WTC11 (cell line): Measurements from ENCODE around the gene KRTAP4-2.

Experiments
- CREM ChIP-seq: sonication (generic); formaldehyde crosslinking; IDR thresholded peaks from 2 replicates; pipeline ENCODE4 v1.8.1; 2022; ENCODE audit warnings: mild to moderate bottlenecking, missing genetic modification reagents, moderate library complexity
- GABPB1 ChIP-seq: sonication (generic); formaldehyde crosslinking; IDR thresholded peaks from 2 replicates; pipeline ENCODE4 v1.8.1; 2023; ENCODE audit warnings: mild to moderate bottlenecking, missing genetic modification reagents
- HMGA2 ChIP-seq: fragments of 250-450 bp; sonication (Bioruptor Pico); IDR thresholded peaks from 2 replicates; pipeline ENCODE4 v1.4.0; 2021; ENCODE audit warnings: mild to moderate bottlenecking, moderate library complexity
- NFYB ChIP-seq: sonication (generic); formaldehyde crosslinking; conservative IDR thresholded peaks from 2 replicates; pipeline ENCODE4 v1.8.0; 2022; ENCODE audit warnings: low read depth, missing genetic modification reagents
- TEAD4 ChIP-seq: sonication (generic); formaldehyde crosslinking; IDR thresholded peaks from 2 replicates; pipeline ENCODE4 v1.8.0; 2022; ENCODE audit warnings: mild to moderate bottlenecking, missing genetic modification reagents
- TF ChIP-seq, protein P1 (sequence below): sonication (generic); formaldehyde crosslinking; IDR thresholded peaks from 2 replicates; pipeline ENCODE4 v1.8.0; 2022; ENCODE audit warnings: mild to moderate bottlenecking, missing genetic modification reagents
- TF ChIP-seq, protein P2 (sequence below): sonication (generic); formaldehyde crosslinking; conservative IDR thresholded peaks from 2 replicates; pipeline ENCODE4 v1.8.1; 2023; ENCODE audit warnings: mild to moderate bottlenecking, low read depth, missing genetic modification reagents, moderate library complexity
- TF ChIP-seq, protein P3 (sequence below): fragments of 200-600 bp; IDR thresholded peaks from 2 replicates; pipeline ENCODE4 v1.8.0; 2022; ENCODE audit warnings: antibody characterized with exemption
- TF ChIP-seq, protein P4 (sequence below): sonication (generic); formaldehyde crosslinking; IDR thresholded peaks from 2 replicates; pipeline ENCODE4 v1.8.1; 2022; ENCODE audit warnings: mild to moderate bottlenecking, moderate library complexity, missing genetic modification reagents

DNA sequence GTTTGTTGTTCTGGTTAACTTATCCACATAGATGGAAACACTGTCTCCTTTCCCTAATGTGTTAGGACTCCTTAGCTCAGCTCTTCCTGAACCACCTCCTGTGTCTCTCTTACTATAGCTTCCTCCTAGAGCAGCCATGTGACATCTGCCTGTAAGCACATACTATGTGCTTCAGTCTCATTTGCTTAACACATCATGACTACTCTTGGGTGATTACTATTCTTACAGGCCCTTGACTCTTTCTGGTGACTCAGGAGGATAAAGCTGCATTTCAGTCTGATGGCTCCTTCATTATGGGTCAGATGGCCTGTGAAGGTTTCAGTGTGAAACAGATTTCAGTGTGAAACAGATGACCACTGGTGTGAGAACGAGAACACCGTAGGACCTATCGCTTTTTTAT is 320 bp upstream of the KRTAP4-2 start:
- TF ChIP-seq, protein P1, sequence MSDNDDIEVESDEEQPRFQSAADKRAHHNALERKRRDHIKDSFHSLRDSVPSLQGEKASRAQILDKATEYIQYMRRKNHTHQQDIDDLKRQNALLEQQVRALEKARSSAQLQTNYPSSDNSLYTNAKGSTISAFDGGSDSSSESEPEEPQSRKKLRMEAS (CRISPR knock-in tag) = no peak
- TF ChIP-seq, protein P2, sequence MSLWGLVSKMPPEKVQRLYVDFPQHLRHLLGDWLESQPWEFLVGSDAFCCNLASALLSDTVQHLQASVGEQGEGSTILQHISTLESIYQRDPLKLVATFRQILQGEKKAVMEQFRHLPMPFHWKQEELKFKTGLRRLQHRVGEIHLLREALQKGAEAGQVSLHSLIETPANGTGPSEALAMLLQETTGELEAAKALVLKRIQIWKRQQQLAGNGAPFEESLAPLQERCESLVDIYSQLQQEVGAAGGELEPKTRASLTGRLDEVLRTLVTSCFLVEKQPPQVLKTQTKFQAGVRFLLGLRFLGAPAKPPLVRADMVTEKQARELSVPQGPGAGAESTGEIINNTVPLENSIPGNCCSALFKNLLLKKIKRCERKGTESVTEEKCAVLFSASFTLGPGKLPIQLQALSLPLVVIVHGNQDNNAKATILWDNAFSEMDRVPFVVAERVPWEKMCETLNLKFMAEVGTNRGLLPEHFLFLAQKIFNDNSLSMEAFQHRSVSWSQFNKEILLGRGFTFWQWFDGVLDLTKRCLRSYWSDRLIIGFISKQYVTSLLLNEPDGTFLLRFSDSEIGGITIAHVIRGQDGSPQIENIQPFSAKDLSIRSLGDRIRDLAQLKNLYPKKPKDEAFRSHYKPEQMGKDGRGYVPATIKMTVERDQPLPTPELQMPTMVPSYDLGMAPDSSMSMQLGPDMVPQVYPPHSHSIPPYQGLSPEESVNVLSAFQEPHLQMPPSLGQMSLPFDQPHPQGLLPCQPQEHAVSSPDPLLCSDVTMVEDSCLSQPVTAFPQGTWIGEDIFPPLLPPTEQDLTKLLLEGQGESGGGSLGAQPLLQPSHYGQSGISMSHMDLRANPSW (CRISPR knock-in tag) = no peak
- TF ChIP-seq, protein P3, sequence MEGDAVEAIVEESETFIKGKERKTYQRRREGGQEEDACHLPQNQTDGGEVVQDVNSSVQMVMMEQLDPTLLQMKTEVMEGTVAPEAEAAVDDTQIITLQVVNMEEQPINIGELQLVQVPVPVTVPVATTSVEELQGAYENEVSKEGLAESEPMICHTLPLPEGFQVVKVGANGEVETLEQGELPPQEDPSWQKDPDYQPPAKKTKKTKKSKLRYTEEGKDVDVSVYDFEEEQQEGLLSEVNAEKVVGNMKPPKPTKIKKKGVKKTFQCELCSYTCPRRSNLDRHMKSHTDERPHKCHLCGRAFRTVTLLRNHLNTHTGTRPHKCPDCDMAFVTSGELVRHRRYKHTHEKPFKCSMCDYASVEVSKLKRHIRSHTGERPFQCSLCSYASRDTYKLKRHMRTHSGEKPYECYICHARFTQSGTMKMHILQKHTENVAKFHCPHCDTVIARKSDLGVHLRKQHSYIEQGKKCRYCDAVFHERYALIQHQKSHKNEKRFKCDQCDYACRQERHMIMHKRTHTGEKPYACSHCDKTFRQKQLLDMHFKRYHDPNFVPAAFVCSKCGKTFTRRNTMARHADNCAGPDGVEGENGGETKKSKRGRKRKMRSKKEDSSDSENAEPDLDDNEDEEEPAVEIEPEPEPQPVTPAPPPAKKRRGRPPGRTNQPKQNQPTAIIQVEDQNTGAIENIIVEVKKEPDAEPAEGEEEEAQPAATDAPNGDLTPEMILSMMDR = no peak
- TF ChIP-seq GABPB1 (CRISPR knock-in tag) (no peak), NFYB (CRISPR knock-in tag) (no peak), TEAD4 (no peak), CREM (no peak), HMGA2 (CRISPR knock-in tag) (no peak)
- TF ChIP-seq, protein P4, sequence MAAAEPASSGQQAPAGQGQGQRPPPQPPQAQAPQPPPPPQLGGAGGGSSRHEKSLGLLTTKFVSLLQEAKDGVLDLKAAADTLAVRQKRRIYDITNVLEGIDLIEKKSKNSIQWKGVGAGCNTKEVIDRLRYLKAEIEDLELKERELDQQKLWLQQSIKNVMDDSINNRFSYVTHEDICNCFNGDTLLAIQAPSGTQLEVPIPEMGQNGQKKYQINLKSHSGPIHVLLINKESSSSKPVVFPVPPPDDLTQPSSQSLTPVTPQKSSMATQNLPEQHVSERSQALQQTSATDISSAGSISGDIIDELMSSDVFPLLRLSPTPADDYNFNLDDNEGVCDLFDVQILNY = no peak
